ENCODE measurements around the gene ADAM23.

The ADAM23 gene

DNA sequence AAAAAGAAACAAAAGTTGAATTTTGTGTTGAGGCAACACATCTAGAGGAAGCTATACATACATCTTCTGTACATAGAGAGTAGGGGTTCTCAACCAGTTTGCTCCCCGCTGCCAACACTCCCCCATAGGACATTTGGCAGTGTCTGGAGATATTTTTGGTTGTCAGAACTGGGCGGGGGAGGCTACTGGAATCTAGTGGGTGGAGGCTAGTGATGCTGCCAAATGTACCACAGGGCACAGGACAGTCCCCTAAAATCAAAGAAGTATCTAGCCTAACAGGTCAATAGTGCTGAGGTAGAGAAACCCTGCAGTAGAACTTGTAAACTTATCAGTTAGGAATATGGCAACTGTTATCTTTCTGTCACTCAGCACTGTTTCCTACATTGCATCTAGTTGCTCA, 21.3 kb downstream of the ADAM23 start:
- no peaks in the 10 kb centered on the region for H3K36me3 ChIP-seq
- H3K27me3 ChIP-seq = no peaks in the 10 kb centered on the region
- no peak for DNase-seq
- H3K4me3 ChIP-seq (ENCODE audit: low read depth, low read length) = no peak overlapping the region
- no peaks in the 10 kb centered on the region for H3K4me1 ChIP-seq
- TF ChIP-seq, protein P1, sequence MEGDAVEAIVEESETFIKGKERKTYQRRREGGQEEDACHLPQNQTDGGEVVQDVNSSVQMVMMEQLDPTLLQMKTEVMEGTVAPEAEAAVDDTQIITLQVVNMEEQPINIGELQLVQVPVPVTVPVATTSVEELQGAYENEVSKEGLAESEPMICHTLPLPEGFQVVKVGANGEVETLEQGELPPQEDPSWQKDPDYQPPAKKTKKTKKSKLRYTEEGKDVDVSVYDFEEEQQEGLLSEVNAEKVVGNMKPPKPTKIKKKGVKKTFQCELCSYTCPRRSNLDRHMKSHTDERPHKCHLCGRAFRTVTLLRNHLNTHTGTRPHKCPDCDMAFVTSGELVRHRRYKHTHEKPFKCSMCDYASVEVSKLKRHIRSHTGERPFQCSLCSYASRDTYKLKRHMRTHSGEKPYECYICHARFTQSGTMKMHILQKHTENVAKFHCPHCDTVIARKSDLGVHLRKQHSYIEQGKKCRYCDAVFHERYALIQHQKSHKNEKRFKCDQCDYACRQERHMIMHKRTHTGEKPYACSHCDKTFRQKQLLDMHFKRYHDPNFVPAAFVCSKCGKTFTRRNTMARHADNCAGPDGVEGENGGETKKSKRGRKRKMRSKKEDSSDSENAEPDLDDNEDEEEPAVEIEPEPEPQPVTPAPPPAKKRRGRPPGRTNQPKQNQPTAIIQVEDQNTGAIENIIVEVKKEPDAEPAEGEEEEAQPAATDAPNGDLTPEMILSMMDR (IDR thresholded peaks at IDR 0.05; ENCODE audit: low read depth, low read length) = no peak
- no peaks in the 10 kb centered on the region; the same call in 1 of the 2 replicates for H3K9me3 ChIP-seq

DNA sequence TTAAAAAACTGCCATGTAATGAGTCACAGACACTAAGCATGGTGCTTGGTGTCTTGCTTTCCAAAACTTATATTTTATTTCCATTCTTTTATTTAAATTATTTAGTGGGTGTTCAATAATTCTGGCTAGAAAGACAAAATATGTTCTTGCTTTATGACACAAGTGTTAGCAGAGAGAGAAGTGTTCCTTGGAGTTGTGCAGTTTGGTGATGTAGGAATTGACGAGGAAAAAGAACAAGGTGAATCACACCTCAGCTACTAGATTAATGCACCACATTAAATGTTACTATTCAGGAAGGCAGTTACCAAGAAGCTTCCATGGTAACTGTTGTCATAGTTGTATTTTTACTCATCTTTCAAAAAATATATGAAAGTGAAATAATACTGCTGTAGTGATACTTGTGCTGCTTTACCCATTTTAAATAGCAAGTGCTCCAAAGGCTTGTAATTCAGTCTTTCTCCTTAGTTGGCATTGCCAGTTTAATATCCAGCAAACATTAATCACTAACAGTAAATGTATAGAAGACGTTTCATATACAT, 28.3 kb downstream of the ADAM23 start:
- Histone ChIP-seq H3K9me3 (no peaks in the 10 kb centered on the region), H3K36me3 (no peaks in the 10 kb centered on the region), H3K4me1 (no peaks in the 10 kb centered on the region), H3K4me3 (ENCODE audit: low read depth, low read length) (no peak overlapping the region), H3K27me3 (no peaks in the 10 kb centered on the region)
- TF ChIP-seq, protein P1 (IDR thresholded peaks at IDR 0.05; ENCODE audit: low read depth, low read length) = no peak
- no peak for DNase-seq

DNA sequence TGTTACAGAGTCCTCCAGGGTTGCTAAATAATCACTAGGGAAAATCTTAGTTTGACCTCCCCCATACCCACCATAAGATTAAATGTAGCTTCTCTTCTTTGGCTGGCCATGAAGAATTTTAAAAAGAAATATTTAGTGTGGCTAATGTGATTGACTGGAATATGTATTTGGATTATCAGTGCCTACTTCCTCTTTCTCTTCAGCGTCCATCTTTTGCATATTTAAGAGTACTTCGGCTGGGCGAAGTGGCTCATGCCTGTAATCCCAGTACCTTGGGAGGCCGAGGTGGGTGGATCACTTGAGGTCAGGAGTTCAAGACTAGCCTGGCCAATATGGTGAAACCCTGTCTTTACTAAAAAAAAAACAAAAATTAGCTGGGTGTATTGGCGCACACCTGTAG, 28.8 kb downstream of the ADAM23 start:
- TF ChIP-seq, protein P1 (IDR thresholded peaks at IDR 0.05; ENCODE audit: low read depth, low read length) = no peak
- H3K4me1 ChIP-seq = no peaks in the 10 kb centered on the region
- H3K27me3 ChIP-seq = no peaks in the 10 kb centered on the region
- no peak overlapping the region for H3K4me3 ChIP-seq (ENCODE audit: low read depth, low read length)
- H3K9me3 ChIP-seq = no peaks in the 10 kb centered on the region
- no peaks in the 10 kb centered on the region for H3K36me3 ChIP-seq
- DNase-seq = no peak

DNA sequence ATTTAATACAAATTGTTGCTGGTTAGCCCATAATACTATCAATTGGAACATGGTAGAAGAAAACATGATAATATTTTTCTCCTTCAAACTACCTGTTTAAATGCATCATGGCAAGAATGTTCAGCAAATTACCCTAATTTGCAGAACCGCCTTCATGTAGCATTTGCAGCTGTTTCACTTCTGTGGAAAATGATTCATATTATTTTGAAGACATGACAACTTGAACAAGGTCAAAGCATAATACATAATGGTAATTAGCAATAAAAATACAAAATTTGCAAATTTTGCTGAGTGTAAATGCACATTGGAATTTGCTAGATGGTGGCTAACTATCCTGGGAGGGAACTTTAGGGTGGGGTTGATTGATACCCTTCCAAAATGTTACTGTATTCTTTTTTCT, 30.8 kb downstream of the ADAM23 start:
- Histone ChIP-seq H3K9me3 (no peaks in the 10 kb centered on the region), H3K27me3 (no peaks in the 10 kb centered on the region), H3K4me3 (ENCODE audit: low read depth, low read length) (no peak overlapping the region), H3K4me1 (no peaks in the 10 kb centered on the region), H3K36me3 (no peaks in the 10 kb centered on the region)
- DNase-seq = no peak
- TF ChIP-seq, protein P1 (IDR thresholded peaks at IDR 0.05; ENCODE audit: low read depth, low read length) = no peak

DNA sequence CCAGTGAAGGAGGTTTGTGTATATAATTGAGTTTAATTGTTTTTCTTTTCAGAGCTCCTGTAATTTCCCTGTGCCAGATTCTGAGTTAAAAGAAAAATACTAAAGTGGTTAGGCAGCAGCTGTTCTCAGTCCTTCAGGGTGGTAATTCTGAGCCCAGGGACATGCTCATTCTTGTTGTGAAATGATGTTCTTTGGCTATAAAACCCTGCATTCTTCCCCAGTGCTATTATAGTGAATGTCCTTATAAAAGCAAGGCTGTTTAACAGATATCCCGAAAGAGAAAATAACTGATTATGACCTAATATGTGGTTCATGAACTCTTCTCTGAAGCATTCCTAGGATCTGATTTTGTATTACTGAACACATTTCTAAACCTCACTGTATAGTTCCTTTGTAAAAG, 34.0 kb downstream of the ADAM23 start:
- Histone ChIP-seq H3K9me3 (no peaks in the 10 kb centered on the region), H3K36me3 (no peaks in the 10 kb centered on the region), H3K4me3 (ENCODE audit: low read depth, low read length) (no peak overlapping the region), H3K4me1 (no peaks in the 10 kb centered on the region), H3K27me3 (no peaks in the 10 kb centered on the region)
- TF ChIP-seq, protein P1 (IDR thresholded peaks at IDR 0.05; ENCODE audit: low read depth, low read length) = no peak
- no peak for DNase-seq

DNA sequence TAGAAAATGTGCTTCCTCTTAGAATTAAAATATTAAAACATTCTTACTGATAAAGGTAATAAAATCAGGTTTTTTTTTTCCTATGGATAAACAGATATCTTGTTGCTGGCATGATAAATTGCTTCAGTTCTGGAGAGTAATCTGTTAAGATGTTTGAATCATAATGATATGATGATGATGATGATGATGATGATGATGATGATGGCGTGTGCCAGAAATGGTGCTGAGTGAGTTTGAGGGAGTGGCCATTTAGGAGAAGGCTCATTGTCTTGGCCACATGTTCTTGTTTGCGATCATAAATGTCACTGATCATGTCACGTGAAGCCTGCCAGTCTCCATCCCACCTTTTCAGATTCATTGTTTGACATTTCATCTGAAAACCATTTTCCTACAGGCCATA, 35.0 kb downstream of the ADAM23 start:
- no peaks in the 10 kb centered on the region for H3K4me1 ChIP-seq
- TF ChIP-seq, protein P1 (IDR thresholded peaks at IDR 0.05; ENCODE audit: low read depth, low read length) = no peak
- H3K36me3 ChIP-seq = no peaks in the 10 kb centered on the region
- H3K27me3 ChIP-seq = no peaks in the 10 kb centered on the region
- no peaks in the 10 kb centered on the region for H3K9me3 ChIP-seq
- no peak overlapping the region for H3K4me3 ChIP-seq (ENCODE audit: low read depth, low read length)
- DNase-seq = no peak

All from BE2C (cell line).